Testis (tissue), 3 donors: ENCODE results near the gene PLSCR1. TPM values are rescaled to one million over a fixed set of nuclear protein-coding genes. Genes with fewer than 3 reads are reported as not detected.

ENCODE experiments used
- DNase-seq: peaks from one replicate; pipeline ENCODE4 v3.0.0-alpha.2; 2019
- H3K27ac ChIP-seq, 2 donors: fragments of 200-600 bp; sonication (generic); one replicate each; pipeline ENCODE4 v1.5.1; 2019
- H3K27me3 ChIP-seq: fragments of 200-600 bp; sonication (generic); one replicate; pipeline ENCODE4 v1.5.1; 2019
- H3K36me3 ChIP-seq: fragments of 200-600 bp; sonication (generic); one replicate; pipeline ENCODE4 v1.5.1; 2017; ENCODE audit warnings: low read depth; ENCODE audit errors: missing control alignments
- H3K4me1 ChIP-seq: fragments of 200-600 bp; sonication (generic); one replicate; pipeline ENCODE4 v1.5.1; 2019
- H3K4me3 ChIP-seq, 2 donors: fragments of 200-600 bp; sonication (generic); one replicate each; pipeline ENCODE4 v1.5.1; 2017 to 2019
- H3K9me3 ChIP-seq: fragments of 200-600 bp; sonication (generic); one replicate; pipeline ENCODE4 v1.5.1; 2017
- POLR2A ChIP-seq: fragments of 450-650 bp; IDR thresholded peaks from one replicate; pipeline ENCODE4 v1.6.1; 2017; ENCODE audit warnings: antibody characterized with exemption, mild to moderate bottlenecking, moderate library complexity
- WGBS, 2 donors: methylation state at CpG; one replicate each; pipeline ENCODE4 v1.1.5; 2018; 5-methylcytosine and 5-hydroxymethylcytosine counted together
- intact Hi-C: fragments of 100-400 bp; cut with DNase I; formaldehyde crosslinking; loops from one replicate; pipeline ENCODE4 v1.15.1; 2023; ENCODE audit warnings: low total_unique reads
- polyA plus RNA-seq: library from polyadenylated mRNA; stranded (reverse); fragments of 350-450 nt; fragmentation: Illumina TruSeq; extraction: RNeasy Lipid Tissue Mini Kit (QIAGEN cat#74804); gene quantifications from one replicate; pipeline ENCODE4 v1.2.3, GENCODE V29; 2014; ENCODE audit warnings: low read depth, low replicate concordance; ENCODE audit not compliant: insufficient read depth
- total RNA-seq, 2 donors: library from RNA; depleted of rRNA; stranded (reverse); fragments of >200 nt; gene quantifications; one replicate each; pipeline ENCODE4 v1.2.3, GENCODE V29; 2016
- TF ChIP-seq, protein P1 (sequence below), 3 experiments: fragments of 450-650 bp in 2 of 3; fragments of 200-600 bp in 1 of 3; sonication (generic) in 1 of 3; IDR thresholded peaks; one replicate each; pipeline ENCODE4 v1.5.1; 2016 to 2019; ENCODE audit warnings: antibody characterized with exemption in 3 of 3, mild to moderate bottlenecking in 2 of 3, moderate library complexity in 1 of 3

The PLSCR1 gene
- total and polyA plus RNA-seq, 3 donors from 2014 or later: 32.1 to 83.4 (median 46.9) TPM

DNA sequence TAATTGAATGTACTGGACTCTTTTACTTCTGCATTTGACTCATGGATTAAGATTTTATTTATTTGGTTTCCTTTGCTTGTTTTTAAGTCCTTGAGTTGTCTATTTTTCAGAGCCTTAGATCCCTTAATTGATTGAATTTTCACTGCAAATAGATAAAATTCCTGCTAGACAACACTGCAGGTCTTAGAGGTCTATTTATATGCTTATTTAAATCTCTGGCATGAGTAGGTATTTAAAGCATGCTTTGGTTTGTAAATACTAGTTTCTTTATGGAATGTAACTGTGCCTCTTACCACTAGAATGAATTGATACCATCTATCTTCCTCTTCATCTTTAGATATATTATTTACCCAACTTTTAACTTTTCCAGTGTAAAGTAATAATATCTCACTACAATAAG is 40.7 kb upstream of the PLSCR1 start:
- Histone ChIP-seq H3K9me3 (no peaks in the 10 kb centered on the region), H3K27ac (no peak overlapping the region), H3K36me3 (no peaks in the 10 kb centered on the region), H3K4me1 (no peaks in the 10 kb centered on the region), H3K4me3 (no peak overlapping the region), H3K27me3 (no peaks in the 10 kb centered on the region)
- intact Hi-C loops: loop anchor here (10.0 kb wide), 1 partner anchor 360 kb away; no protein-coding TSS in a partner anchor
- TF ChIP-seq, protein P1, sequence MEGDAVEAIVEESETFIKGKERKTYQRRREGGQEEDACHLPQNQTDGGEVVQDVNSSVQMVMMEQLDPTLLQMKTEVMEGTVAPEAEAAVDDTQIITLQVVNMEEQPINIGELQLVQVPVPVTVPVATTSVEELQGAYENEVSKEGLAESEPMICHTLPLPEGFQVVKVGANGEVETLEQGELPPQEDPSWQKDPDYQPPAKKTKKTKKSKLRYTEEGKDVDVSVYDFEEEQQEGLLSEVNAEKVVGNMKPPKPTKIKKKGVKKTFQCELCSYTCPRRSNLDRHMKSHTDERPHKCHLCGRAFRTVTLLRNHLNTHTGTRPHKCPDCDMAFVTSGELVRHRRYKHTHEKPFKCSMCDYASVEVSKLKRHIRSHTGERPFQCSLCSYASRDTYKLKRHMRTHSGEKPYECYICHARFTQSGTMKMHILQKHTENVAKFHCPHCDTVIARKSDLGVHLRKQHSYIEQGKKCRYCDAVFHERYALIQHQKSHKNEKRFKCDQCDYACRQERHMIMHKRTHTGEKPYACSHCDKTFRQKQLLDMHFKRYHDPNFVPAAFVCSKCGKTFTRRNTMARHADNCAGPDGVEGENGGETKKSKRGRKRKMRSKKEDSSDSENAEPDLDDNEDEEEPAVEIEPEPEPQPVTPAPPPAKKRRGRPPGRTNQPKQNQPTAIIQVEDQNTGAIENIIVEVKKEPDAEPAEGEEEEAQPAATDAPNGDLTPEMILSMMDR (IDR thresholded peaks at IDR 0.05): no peak
- TF ChIP-seq POLR2A: no peak
- DNase-seq: no peak

DNA sequence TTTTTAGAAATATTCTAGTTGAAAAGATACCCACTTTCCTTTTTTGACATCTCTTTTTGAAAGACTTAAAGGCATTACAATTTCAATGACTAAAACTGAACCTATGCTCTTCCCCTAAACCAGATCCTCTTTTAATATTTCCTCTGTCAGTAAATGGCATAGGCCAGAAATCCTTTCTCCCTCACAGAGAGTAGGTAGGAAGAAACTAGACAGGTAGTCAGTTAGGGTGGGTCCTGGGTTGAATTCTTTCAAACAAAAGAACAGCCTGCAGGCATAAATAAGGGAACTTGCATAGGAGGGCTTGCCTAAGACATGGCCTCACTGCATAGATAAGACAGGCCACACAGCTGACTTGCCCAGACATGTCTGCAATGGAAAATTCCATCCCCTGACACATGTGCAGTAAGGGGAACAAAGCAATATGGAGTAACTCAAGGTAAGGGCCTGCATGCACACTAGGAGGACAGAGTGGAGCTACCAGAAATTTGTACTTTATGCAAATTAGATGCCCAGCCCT is 37.6 kb upstream of the PLSCR1 start:
- no peaks in the 10 kb centered on the region for H3K4me1 ChIP-seq
- no peak overlapping the region for H3K4me3 ChIP-seq
- H3K27ac ChIP-seq: no peak overlapping the region
- no peaks in the 10 kb centered on the region for H3K9me3 ChIP-seq
- intact Hi-C loops: loop anchor here (10.0 kb wide), 1 partner anchor 357 kb away; no protein-coding TSS in a partner anchor
- TF ChIP-seq POLR2A: no peak
- TF ChIP-seq, protein P1 (IDR thresholded peaks at IDR 0.05): no peak
- H3K36me3 ChIP-seq: no peaks in the 10 kb centered on the region
- H3K27me3 ChIP-seq: no peaks in the 10 kb centered on the region
- DNase-seq: no peak

DNA sequence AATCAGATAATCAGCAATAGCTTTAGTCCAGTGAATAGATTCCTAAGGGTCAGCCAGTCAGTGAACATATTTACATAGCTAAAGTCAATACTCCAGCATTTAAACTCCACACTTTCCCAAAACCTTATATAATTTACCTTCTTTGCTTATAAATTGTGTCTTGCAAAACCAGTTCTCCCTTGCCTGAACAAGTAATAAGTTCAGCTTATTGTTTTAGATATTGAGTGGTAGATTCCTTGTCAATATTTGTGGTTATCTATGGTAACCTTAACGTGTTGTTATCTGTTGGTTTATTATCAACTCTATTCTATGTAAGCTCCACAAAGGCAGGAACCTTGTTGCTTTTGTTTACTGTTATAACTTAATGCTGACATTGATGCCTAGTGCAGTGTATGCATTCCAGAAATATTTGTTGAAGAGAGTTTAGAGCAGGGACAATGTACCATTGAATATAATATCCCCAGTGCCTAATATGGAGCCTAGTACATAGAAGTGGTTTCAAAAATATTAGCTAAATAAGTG is 36.7 kb upstream of the PLSCR1 start:
- TF ChIP-seq POLR2A: no peak
- TF ChIP-seq, protein P1 (IDR thresholded peaks at IDR 0.05): no peak
- DNase-seq: no peak
- 60 to 79% methylated on average over 1 of the region's 1 CpG for WGBS, 2 donors
- no peaks in the 10 kb centered on the region for H3K9me3 ChIP-seq
- intact Hi-C loops: loop anchor here (10.0 kb wide), 1 partner anchor 356 kb away; no protein-coding TSS in a partner anchor
- H3K36me3 ChIP-seq: no peaks in the 10 kb centered on the region
- no peaks in the 10 kb centered on the region for H3K4me1 ChIP-seq
- H3K4me3 ChIP-seq: no peak overlapping the region
- no peak overlapping the region for H3K27ac ChIP-seq
- H3K27me3 ChIP-seq: no peaks in the 10 kb centered on the region

DNA sequence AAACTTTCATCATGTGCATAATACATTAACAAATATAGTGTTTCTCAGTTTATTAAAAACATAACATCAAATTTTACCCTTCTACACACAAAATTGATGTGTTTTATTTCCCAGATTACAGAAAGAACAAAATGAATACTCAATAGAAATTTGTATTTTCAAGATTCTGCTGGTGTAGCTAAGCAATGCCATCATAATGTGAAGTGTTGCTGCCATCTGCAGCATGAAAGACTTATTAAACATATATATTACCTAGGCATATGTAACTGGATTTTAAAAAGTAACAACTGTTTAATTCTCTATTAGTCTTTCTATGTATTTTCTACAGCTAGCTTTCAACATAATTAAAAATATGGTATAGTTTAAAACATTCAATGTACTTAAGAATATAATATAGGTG is 33.3 kb upstream of the PLSCR1 start:
- H3K4me1 ChIP-seq: no peaks in the 10 kb centered on the region
- no peaks in the 10 kb centered on the region for H3K27me3 ChIP-seq
- H3K9me3 ChIP-seq: no peaks in the 10 kb centered on the region
- H3K27ac ChIP-seq: no peak overlapping the region
- no peaks in the 10 kb centered on the region for H3K36me3 ChIP-seq
- no peak overlapping the region for H3K4me3 ChIP-seq
- TF ChIP-seq POLR2A: no peak
- TF ChIP-seq, protein P1 (IDR thresholded peaks at IDR 0.05): peak; percentile 10 to 34 (median 23)
- DNase-seq: peak; percentile 72
- intact Hi-C loops: no loop called here

DNA sequence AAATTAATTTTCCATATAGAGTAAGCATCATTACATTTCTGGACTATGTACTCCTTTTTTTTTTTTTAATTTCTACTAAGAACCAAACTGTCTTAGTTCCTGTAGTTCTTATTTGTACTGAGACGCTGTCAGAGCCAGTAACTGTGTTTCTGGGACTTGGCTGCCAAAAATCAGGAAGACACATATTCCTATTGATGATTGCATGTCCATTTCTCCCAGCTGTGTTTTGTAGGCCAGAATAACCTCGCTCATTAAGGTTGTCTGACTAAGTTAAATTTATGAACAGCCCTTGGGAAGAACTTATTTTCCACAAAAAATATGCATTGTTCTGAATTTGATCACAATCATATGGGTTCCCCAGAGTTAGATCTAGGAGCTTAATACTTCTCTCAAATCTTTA is 31.2 kb upstream of the PLSCR1 start:
- Histone ChIP-seq H3K9me3 (no peaks in the 10 kb centered on the region), H3K4me1 (no peaks in the 10 kb centered on the region), H3K36me3 (no peaks in the 10 kb centered on the region), H3K4me3 (no peak overlapping the region), H3K27ac (no peak overlapping the region), H3K27me3 (no peaks in the 10 kb centered on the region)
- TF ChIP-seq POLR2A: no peak
- TF ChIP-seq, protein P1 (IDR thresholded peaks at IDR 0.05): no peak
- 82 to 83% methylated on average over 2 of the region's 2 CpGs for WGBS, 2 donors
- intact Hi-C loops: no loop called here
- DNase-seq: no peak
